PC-3 (cell line): ENCODE measurements around the gene FAM151B. TPM values are rescaled to one million over a fixed set of nuclear protein-coding genes. Genes with fewer than 3 reads are reported as not detected.

Source experiments
- ATAC-seq: fragments of 200-7000 bp; cut with Tn5 transposase; 2 replicates; pipeline ENCODE4 v1.9.1; 2020; ENCODE audit warnings: mild to moderate bottlenecking, moderate library complexity
- BruUV-seq: library from RNA; stranded (reverse); fragments of 400-500 nt; replicated peaks from 2 replicates; lab custom pipeline; 2021; lab: Mats Ljungman, UMichigan
- CTCF ChIA-PET: fragments of 300-600 bp; sonication (Branson Sonifier 250); formaldehyde crosslinking; loops from one replicate; lab custom pipeline; 2022; ENCODE audit warnings: antibody characterized with exemption; lab: Charles Lee
- POLR2A ChIA-PET: fragments of 300-600 bp; sonication (Branson Sonifier 250); formaldehyde crosslinking; loops from one replicate; lab custom pipeline; 2022; ENCODE audit warnings: antibody characterized with exemption; ENCODE audit not compliant: unreplicated experiment; lab: Charles Lee
- DNase-seq: peaks from one replicate; pipeline ENCODE4 v3.0.0-alpha.2; 2015
- H2AFZ ChIP-seq: fragments of 300-600 bp; sonication (generic); 2 replicates; pipeline ENCODE4 v1.6.0; 2016; ENCODE audit warnings: antibody characterized with exemption, low read length
- H3F3A ChIP-seq: fragments of 300-600 bp; sonication (generic); one replicate; pipeline ENCODE4 v1.6.0; 2017; ENCODE audit warnings: antibody characterized with exemption, low read length, control low read depth, mild to moderate bottlenecking; ENCODE audit not compliant: unreplicated experiment
- H3K27ac ChIP-seq: fragments of 300-600 bp; sonication (generic); 2 replicates; pipeline ENCODE4 v1.5.1; 2016; ENCODE audit warnings: mild to moderate bottlenecking, low read length
- H3K27me3 ChIP-seq: fragments of 300-600 bp; sonication (generic); 2 replicates; pipeline ENCODE4 v1.6.1; 2016; ENCODE audit warnings: low read length, mixed read lengths
- H3K36me3 ChIP-seq: fragments of 300-600 bp; sonication (generic); 2 replicates; pipeline ENCODE4 v1.6.1; 2016; ENCODE audit warnings: low read depth, mixed run types, low read length, mixed read lengths
- H3K4me1 ChIP-seq: fragments of 300-600 bp; sonication (generic); 2 replicates; pipeline ENCODE4 v1.5.1; 2016; ENCODE audit warnings: low read length; ENCODE audit not compliant: insufficient read depth
- H3K4me2 ChIP-seq: fragments of 300-600 bp; sonication (generic); 2 replicates; pipeline ENCODE4 v1.6.0; 2016; ENCODE audit warnings: low read length
- H3K4me3 ChIP-seq: fragments of 300-600 bp; sonication (generic); 2 replicates; pipeline ENCODE4 v1.5.1; 2016; ENCODE audit warnings: mild to moderate bottlenecking, low read length, mixed read lengths
- H3K79me2 ChIP-seq: fragments of 300-600 bp; sonication (generic); 2 replicates; pipeline ENCODE4 v1.6.1; 2017; ENCODE audit warnings: low read length, mixed read lengths
- H3K9ac ChIP-seq: fragments of 300-600 bp; sonication (generic); 2 replicates; pipeline ENCODE4 v1.6.0; 2016; ENCODE audit warnings: mild to moderate bottlenecking, low read length
- H3K9me2 ChIP-seq: fragments of 300-600 bp; sonication (generic); replicated peaks from 2 replicates; pipeline ENCODE4 v1.6.1; 2016; ENCODE audit warnings: mixed run types, low read length, mixed read lengths
- H3K9me3 ChIP-seq: fragments of 300-600 bp; sonication (generic); 2 replicates; pipeline ENCODE4 v1.6.1; 2016; ENCODE audit warnings: low read length, mixed read lengths
- H4K20me1 ChIP-seq: fragments of 300-600 bp; sonication (generic); 2 replicates; pipeline ENCODE4 v1.6.1; 2016; ENCODE audit warnings: low read length, mixed read lengths
- CTCF ChIP-seq: fragments of 300-600 bp; sonication (generic); conservative IDR thresholded peaks from 2 replicates; pipeline ENCODE4 v1.5.1; 2017; ENCODE audit warnings: antibody characterized with exemption, low read depth, mild to moderate bottlenecking, low read length
- EZH2 ChIP-seq: fragments of 300-600 bp; sonication (generic); IDR thresholded peaks from one replicate; pipeline ENCODE4 v1.6.1; 2017; ENCODE audit warnings: antibody characterized with exemption, mild to moderate bottlenecking, low read length; ENCODE audit not compliant: unreplicated experiment
- EZH2phosphoT487 ChIP-seq: fragments of 300-600 bp; sonication (generic); IDR thresholded peaks from 2 replicates; pipeline ENCODE4 v1.6.1; 2018; ENCODE audit warnings: mild to moderate bottlenecking, antibody characterized with exemption, low read length, borderline replicate concordance
- intact Hi-C: fragments of 100-400 bp; cut with micrococcal nuclease; formaldehyde crosslinking; loops from 2 replicates; pipeline ENCODE4 v1.9.0; 2023
- total RNA-seq: library from RNA; depleted of rRNA; stranded (reverse); fragments of >200 nt; gene quantifications from 2 replicates; pipeline ENCODE4 v1.2.3, GENCODE V29; 2014

Gene FAM151B
- total RNA-seq, 1 experiment from 2014 or later, result 1.7 TPM

DNA sequence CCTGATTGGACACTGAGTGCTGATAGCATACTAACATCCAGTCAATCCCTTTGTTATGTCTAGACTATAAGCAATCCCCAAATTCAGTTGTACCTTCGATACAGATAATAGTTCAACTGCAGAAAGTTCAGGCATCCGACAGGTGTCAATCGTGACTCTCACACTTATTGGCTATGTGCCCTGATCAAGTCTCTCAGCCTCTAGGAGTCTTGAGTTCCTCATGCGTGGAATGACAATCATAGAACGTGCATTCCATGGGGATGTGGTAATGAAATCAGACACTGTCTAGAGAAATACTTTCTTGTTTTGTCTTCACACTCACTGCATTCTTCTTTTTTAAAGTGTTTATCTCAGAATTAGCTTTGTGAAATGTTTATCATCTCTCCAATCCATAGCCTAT is 77.4 kb downstream of the FAM151B start:
- H3K79me2 ChIP-seq, result no peaks in the 10 kb centered on the region
- no peaks in the 10 kb centered on the region for H3F3A ChIP-seq
- no peaks in the 10 kb centered on the region for H3K36me3 ChIP-seq
- no peak overlapping the region for H3K4me2 ChIP-seq
- TF ChIP-seq EZH2phosphoT487 (no peak), EZH2 (no peak), CTCF (no peak)
- H3K27me3 ChIP-seq, result peaks cover 12% of the 10 kb centered on the region
- BruUV-seq, result no TSS peak
- CTCF ChIA-PET, result no interaction called here
- intact Hi-C loops, result no loop called here
- POLR2A ChIA-PET, result no interaction called here
- DNase-seq (peak; percentile 13), ATAC-seq (no peak)
- H3K27ac ChIP-seq, result no peak overlapping the region
- H2AFZ ChIP-seq, result no peak overlapping the region
- H3K9me3 ChIP-seq, result no peaks in the 10 kb centered on the region
- H3K9ac ChIP-seq, result no peak overlapping the region
- H3K4me3 ChIP-seq, result no peak overlapping the region
- no peaks in the 10 kb centered on the region for H3K4me1 ChIP-seq
- no peaks in the 10 kb centered on the region for H3K9me2 ChIP-seq
- H4K20me1 ChIP-seq, result no peaks in the 10 kb centered on the region

DNA sequence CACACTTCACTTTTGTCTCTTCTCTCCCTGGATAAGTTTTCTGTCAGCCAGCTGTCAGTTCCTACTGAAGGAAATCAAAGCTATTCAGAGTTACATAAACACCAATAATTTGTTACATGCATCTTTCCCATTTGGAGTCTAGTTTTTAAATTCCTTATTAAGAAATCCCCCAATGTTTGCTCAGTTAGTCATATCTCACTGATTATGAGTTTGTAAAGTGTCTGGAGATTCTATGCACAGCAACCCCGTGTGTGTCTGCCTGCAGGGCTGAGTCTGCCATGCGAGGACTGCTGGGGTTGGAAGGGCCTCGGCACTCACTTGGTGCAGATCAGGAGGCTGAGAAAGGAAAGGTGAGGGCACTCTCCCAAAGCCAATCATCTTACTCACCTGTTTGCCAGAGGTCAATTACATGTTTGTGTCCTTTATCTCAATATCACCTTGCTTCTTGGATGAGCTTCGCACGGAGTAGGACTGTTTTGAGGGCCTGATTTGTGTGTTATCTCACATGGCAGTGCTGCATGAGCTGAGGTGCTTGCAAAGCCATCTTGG is 78.9 kb downstream of the FAM151B start:
- Histone ChIP-seq H3K9me2 (no peaks in the 10 kb centered on the region), H3K4me2 (no peak overlapping the region), H3K4me3 (no peak overlapping the region), H2AFZ (no peak overlapping the region), H3K79me2 (no peaks in the 10 kb centered on the region), H4K20me1 (no peaks in the 10 kb centered on the region), H3K27me3 (peaks cover 6% of the 10 kb centered on the region), H3K9me3 (no peaks in the 10 kb centered on the region), H3K4me1 (no peaks in the 10 kb centered on the region), H3K27ac (no peak overlapping the region), H3K9ac (no peak overlapping the region), H3F3A (no peaks in the 10 kb centered on the region), H3K36me3 (no peaks in the 10 kb centered on the region)
- TF ChIP-seq EZH2 (no peak), EZH2phosphoT487 (no peak), CTCF (no peak)
- DNase-seq, result no peak
- CTCF ChIA-PET, result no interaction called here
- BruUV-seq, result no TSS peak
- POLR2A ChIA-PET, result no interaction called here
- peak; percentile 55 for ATAC-seq
- intact Hi-C loops, result no loop called here

GRCh38 chr5:80568251-80568650 is 80.4 kb downstream of the FAM151B start:
- ChIA-PET CTCF (no interaction called here), POLR2A (no interaction called here)
- no peaks in the 10 kb centered on the region for H3K9me3 ChIP-seq
- H3F3A ChIP-seq, result no peaks in the 10 kb centered on the region
- no peaks in the 10 kb centered on the region for H3K9me2 ChIP-seq
- H3K79me2 ChIP-seq, result no peaks in the 10 kb centered on the region
- no peak for DNase-seq
- H3K27me3 ChIP-seq, result peaks cover 6% of the 10 kb centered on the region; the same call in 1 of the 2 replicates
- H4K20me1 ChIP-seq, result no peaks in the 10 kb centered on the region
- TF ChIP-seq EZH2, result no peak
- no peak for TF ChIP-seq CTCF
- TF ChIP-seq EZH2phosphoT487, result no peak
- no peak overlapping the region for H3K4me2 ChIP-seq
- no peaks in the 10 kb centered on the region for H3K4me1 ChIP-seq
- intact Hi-C loops, result no loop called here
- no peak for ATAC-seq
- no peaks in the 10 kb centered on the region for H3K36me3 ChIP-seq
- no peak overlapping the region for H3K9ac ChIP-seq
- BruUV-seq, result no TSS peak
- H3K4me3 ChIP-seq, result no peak overlapping the region
- H3K27ac ChIP-seq, result no peak overlapping the region
- no peak overlapping the region for H2AFZ ChIP-seq
